ENCODE results near the gene DCAF4.
A peak's percentile ranks its signal among the peaks of the same experiment; 100 is the strongest.

DCAF4 gene

DNA sequence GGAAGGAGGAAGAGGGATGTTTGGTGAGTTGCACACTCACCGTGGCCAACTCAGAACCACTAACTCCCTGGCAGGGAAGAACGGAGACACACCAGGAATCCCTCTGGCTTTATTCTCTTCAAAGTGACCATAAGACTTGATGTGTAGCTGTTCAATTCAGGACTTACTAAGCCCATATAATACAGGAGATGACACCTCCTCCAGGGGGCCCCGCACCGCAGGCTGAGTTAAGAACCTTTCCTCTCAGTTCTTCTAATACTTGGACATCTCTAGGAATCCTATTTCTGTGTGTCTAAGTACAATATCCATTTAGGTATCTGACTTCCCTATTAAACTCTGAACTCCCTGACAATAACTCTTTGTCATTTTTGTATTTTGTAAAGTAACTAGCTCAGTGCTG, 49.5 kb downstream of the DCAF4 start:
- TF ChIP-seq, protein P1, sequence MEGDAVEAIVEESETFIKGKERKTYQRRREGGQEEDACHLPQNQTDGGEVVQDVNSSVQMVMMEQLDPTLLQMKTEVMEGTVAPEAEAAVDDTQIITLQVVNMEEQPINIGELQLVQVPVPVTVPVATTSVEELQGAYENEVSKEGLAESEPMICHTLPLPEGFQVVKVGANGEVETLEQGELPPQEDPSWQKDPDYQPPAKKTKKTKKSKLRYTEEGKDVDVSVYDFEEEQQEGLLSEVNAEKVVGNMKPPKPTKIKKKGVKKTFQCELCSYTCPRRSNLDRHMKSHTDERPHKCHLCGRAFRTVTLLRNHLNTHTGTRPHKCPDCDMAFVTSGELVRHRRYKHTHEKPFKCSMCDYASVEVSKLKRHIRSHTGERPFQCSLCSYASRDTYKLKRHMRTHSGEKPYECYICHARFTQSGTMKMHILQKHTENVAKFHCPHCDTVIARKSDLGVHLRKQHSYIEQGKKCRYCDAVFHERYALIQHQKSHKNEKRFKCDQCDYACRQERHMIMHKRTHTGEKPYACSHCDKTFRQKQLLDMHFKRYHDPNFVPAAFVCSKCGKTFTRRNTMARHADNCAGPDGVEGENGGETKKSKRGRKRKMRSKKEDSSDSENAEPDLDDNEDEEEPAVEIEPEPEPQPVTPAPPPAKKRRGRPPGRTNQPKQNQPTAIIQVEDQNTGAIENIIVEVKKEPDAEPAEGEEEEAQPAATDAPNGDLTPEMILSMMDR (conservative IDR thresholded peaks at IDR 0.05; ENCODE audit: low read depth, low read length), result peak; percentile 28
- peak; percentile 16 for DNase-seq (ENCODE audit: low read depth)
- no peak overlapping the region for H3K4me3 ChIP-seq (ENCODE audit: low read depth, low read length)

DNA sequence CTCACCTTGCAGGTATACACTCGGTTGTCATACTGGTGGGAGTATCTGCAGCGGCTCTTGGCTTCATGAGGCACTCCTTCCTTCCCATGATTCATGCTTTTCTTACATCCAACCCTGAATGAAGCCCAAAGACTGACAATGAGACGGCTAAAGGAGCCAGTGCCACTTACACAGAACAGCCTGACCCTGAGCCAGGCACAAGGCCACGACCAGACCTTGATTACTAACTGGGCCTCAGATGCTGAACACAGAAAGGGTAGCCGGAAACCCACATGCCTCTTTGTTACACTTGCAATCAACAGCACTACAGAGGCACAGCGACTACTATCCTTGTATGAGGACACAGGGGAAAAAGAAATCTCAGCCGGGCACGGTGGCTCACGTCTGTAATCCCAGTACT, 52.6 kb downstream of the DCAF4 start:
- DNase-seq (ENCODE audit: low read depth), result no peak
- H3K4me3 ChIP-seq (ENCODE audit: low read depth, low read length), result no peak overlapping the region
- TF ChIP-seq, protein P1 (conservative IDR thresholded peaks at IDR 0.05; ENCODE audit: low read depth, low read length), result no peak

DNA sequence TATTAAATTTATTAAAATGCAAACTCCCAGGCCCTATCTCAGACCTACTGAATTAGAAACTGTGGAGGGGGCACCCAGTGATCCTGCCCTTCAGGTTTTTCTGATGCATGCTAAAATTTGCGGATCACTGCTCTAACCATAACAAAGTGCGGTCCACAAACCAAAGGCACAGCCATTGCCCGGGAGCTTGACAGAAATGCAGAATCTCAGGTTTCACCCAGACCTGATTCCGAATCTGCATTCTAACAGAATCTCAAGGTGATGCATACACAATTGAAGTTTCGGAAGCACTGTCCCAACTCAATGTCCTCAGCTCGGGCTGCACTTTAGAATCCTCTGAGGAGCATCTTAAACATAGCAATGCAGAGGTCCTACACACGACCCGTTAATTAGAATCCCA, 54.6 kb downstream of the DCAF4 start:
- no peak overlapping the region for H3K4me3 ChIP-seq (ENCODE audit: low read depth, low read length)
- TF ChIP-seq, protein P1 (conservative IDR thresholded peaks at IDR 0.05; ENCODE audit: low read depth, low read length), result no peak
- no peak for DNase-seq (ENCODE audit: low read depth)

DNA sequence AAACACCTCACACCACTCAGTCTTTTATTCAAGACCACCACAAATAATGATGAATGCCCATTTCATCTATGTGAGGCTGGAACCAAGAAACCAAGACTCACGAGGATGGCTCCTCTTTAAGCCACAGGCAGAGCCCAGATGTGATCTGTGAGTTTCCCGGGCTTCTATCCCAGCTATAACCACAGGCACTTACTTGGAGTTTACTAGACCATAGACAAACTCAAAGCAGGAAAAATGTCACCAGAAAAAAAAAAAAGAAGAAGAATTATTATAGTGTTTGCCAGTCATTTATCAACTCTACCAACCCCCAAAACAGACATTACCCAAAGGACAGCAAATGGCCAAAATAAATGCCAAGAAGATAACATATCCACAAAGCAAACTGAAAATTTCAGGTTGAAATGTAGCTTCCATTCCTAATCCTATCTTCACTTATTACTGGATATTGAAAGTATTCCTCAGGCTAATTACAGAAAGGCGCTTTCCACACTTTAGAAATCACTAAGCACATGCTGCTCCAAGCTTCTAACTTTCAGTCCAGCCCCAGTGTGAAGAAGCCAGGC, 56.0 kb downstream of the DCAF4 start:
- TF ChIP-seq, protein P1 (conservative IDR thresholded peaks at IDR 0.05; ENCODE audit: low read depth, low read length), result no peak
- H3K4me3 ChIP-seq (ENCODE audit: low read depth, low read length), result no peak overlapping the region
- no peak for DNase-seq (ENCODE audit: low read depth)

DNA sequence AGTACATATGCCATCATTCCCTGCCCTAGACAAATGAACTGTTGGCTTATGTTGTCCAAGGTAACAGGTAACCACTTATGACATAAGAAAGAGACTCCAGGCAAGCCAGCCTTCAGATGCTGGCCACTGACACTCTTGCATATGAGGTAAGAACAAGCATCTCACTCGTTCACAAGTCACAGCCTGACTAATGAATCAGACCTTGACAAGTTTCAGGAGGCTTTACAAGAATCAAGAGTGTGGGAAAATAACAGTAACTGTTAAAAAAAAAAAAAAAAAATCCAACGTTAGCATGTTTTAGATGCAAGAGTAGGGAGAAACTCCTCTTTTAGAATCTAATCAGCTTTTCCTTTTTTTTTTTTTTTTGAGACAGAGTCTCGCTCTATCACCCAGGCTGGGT, 60.0 kb downstream of the DCAF4 start:
- no peak for DNase-seq (ENCODE audit: low read depth)
- H3K4me3 ChIP-seq (ENCODE audit: low read depth, low read length), result no peak overlapping the region
- TF ChIP-seq, protein P1 (conservative IDR thresholded peaks at IDR 0.05; ENCODE audit: low read depth, low read length), result no peak

DNA sequence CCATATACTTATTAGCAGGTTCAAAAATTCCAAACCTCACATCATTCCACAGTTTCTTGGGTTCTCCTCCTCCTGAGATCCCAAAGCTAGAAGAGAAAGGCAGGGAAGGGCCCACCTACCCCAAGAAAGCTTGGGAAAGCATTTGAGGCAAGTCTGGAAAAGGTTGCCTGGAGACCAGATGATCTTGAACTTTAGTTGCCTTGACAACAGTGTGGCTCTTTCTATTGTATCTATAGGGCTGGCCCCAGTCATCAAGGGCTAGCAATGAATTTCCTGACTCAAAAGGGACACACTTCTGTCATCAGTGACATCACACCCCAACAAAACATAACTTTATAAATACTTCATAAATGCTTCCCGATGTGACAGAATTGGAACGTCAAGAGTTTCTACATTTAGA, 60.6 kb downstream of the DCAF4 start:
- no peak for DNase-seq (ENCODE audit: low read depth)
- TF ChIP-seq, protein P1 (conservative IDR thresholded peaks at IDR 0.05; ENCODE audit: low read depth, low read length), result no peak
- H3K4me3 ChIP-seq (ENCODE audit: low read depth, low read length), result no peak overlapping the region

DNA sequence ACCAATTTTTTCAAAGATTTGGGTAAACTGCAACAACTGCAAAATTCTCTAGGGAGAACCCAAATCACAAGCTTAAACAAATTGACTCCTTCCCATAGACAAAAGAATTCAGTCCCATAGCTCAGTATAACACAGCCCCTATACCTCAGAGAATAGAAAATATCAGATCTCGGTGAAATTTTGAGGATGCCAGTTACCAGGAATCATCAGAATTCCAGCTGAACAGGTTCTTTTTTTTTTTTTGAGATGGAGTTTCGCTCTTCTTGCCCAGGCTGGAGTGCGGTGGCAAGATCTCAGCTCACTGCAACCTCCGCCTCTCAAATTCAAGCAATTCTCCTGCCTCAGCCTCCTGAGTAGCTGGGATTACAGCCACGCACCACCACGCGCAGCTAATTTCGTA, 63.9 kb downstream of the DCAF4 start:
- no peak overlapping the region for H3K4me3 ChIP-seq (ENCODE audit: low read depth, low read length)
- TF ChIP-seq, protein P1 (conservative IDR thresholded peaks at IDR 0.05; ENCODE audit: low read depth, low read length), result no peak
- DNase-seq (ENCODE audit: low read depth), result no peak

Measured in choroid plexus epithelial cell (primary cell).